C4-2B (cell line): Measurements from ENCODE around the gene LEMD2.

Experiments used
- H3K27ac ChIP-seq: fragments of 450-650 bp; 2 replicates; pipeline ENCODE4 v1.5.1; 2017
- ZFX ChIP-seq: fragments of 450-650 bp; IDR thresholded peaks from 2 replicates; pipeline ENCODE4 v1.6.1; 2017
- TF ChIP-seq, protein P1 (sequence below): fragments of 450-650 bp; conservative IDR thresholded peaks from 2 replicates; pipeline ENCODE4 v1.5.1; 2017; ENCODE audit warnings: mild to moderate bottlenecking

LEMD2 gene

DNA sequence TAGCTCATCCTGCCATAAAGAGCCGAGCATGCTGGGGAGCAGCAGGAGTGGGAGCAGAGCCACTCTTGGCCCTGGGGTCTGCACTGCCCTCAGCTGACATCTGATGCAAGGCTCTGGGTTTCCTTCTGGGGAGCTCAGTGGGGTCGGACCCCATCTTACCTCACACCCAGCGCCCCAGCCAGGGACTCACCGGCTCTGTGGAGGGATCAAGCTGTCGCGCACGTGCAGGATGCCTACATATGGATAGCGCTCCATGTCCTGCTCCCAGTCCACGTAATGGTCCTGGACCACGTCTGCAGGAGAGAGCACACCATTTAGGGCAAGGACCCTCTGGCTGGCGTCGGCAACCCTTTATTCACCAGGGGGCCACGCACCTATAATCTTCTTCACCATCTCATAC, 12.2 kb downstream of the LEMD2 start:
- no peak overlapping the region for H3K27ac ChIP-seq
- TF ChIP-seq, protein P1, sequence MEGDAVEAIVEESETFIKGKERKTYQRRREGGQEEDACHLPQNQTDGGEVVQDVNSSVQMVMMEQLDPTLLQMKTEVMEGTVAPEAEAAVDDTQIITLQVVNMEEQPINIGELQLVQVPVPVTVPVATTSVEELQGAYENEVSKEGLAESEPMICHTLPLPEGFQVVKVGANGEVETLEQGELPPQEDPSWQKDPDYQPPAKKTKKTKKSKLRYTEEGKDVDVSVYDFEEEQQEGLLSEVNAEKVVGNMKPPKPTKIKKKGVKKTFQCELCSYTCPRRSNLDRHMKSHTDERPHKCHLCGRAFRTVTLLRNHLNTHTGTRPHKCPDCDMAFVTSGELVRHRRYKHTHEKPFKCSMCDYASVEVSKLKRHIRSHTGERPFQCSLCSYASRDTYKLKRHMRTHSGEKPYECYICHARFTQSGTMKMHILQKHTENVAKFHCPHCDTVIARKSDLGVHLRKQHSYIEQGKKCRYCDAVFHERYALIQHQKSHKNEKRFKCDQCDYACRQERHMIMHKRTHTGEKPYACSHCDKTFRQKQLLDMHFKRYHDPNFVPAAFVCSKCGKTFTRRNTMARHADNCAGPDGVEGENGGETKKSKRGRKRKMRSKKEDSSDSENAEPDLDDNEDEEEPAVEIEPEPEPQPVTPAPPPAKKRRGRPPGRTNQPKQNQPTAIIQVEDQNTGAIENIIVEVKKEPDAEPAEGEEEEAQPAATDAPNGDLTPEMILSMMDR = no peak
- no peak for TF ChIP-seq ZFX

DNA sequence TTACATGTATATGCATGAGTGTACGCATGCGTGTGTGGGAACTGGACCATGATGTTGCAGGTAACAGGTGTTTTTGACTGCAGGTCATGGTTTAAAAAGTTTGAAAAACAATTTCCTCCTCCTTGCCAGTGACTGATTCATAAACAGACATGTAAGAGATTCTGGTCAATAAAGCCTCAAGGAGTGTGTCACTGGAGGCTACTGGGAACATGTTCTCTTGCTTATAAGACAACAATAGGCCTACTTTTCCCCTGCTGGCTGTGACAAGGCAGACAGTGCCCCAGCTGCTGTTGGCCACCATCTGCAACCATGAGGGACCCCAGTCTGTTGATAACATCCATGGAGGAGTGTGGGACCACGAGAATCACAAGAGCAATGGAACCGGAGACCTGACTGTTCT, 12.7 kb downstream of the LEMD2 start:
- H3K27ac ChIP-seq = no peak overlapping the region
- TF ChIP-seq, protein P1 = no peak
- TF ChIP-seq ZFX = no peak

- H3K27ac ChIP-seq = no peak overlapping the region
- TF ChIP-seq, protein P1 = no peak
- no peak for TF ChIP-seq ZFX
Measured at GRCh38 chr6:33774774-33775173, 14.2 kb downstream of the LEMD2 start.

DNA sequence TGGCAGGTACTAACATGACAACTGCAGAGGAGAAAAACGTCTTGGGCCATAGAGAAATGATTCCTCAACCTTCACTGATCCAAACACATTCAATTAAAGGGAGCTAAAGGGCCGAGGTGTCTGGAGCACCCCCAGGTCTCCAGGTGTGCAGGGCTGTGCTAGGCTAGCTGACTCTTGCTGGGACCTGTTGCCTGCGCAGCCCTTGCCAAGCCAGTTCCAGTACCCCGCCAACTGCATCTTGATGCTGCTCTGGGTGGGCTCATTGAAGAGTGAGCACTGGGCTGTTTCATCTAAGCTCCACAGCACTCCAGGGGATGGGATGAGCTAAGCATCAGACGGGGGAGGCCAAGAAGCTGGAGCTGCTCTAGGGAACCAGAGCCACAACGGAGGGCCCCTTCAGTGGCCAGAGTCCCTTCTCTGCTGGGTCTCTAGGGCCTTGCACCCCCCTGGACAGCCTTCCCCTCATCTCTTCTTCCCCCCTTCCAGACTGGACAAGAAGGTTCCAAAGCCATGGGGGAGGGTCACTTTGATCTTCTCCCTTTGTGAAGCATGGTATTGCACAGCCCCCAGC, 15.9 kb downstream of the LEMD2 start:
- no peak for TF ChIP-seq ZFX

GRCh38 chr6:33772082-33772830, 16.7 kb downstream of the LEMD2 start:
- H3K27ac ChIP-seq = no peak overlapping the region
- TF ChIP-seq ZFX = no peak
- TF ChIP-seq, protein P1 = no peak

More for the DNA sequence above, 15.9 kb downstream of the LEMD2 start:
- H3K27ac ChIP-seq = no peak overlapping the region

DNA sequence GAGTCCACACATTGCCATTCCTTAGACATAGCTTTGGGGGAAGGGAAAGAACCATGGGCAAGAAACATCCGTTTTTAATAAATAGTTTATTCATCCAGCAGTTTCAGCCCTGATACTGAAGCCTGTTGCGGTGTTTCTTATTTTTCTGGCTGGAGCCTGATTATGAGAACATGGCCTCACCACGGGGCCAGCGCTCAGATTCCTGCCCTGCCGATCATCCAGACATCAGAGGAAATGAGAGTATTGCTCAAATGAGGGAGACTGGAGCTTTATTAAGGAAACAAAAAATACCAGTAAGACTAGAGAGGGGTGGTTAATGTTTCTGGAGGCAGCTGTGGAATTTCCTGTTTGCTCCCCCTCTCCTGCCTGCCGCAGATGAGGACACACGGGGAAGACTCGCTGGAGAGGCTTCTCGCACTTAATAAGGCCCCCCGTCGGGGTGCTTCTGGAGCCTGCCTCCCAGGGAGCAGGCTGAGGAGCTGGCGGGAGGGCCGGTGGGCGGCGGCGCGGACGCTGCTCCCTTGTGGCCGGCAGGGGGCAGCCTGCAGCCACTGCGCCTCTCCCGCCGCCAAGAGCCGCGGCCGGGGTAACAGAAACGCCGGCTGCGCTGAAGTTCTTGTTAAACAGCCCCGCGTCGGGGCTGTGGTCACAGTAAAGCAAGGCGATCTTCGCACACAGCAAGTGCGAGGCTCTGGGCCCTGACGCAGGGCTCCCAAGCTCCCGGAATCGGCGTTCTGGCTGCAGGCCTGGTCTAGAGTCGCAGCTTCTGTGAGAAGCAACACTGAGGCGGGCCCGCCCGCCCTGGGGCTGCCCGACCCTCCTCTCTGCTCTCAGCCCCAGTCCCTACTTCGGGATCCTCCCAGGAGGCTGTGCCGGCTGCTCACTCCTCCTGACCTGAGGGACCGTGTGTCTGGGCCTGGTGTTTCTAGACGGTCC, 17.5 kb downstream of the LEMD2 start:
- TF ChIP-seq, protein P1 = peak; percentile 99
- no peak for TF ChIP-seq ZFX
- H3K27ac ChIP-seq = no peak overlapping the region

- TF ChIP-seq ZFX = no peak
- TF ChIP-seq, protein P1 = no peak
- H3K27ac ChIP-seq = no peak overlapping the region
Measured at GRCh38 chr6:33770833-33771145, 18.1 kb downstream of the LEMD2 start.
